GM12878 (cell line): ENCODE measurements around the gene NPVF. TPM values are rescaled to one million over a fixed set of nuclear protein-coding genes. Genes with fewer than 3 reads are reported as not detected.

Source experiments
- EGR1 ChIP-seq, 2 experiments: IDR thresholded peaks; 1 replicate in 1 of 2; 2 replicates in 1 of 2; pipeline ENCODE4 v1.6.1; 2011 to 2012; ENCODE audit warnings: low read depth in 2 of 2, low read length in 2 of 2, borderline replicate concordance in 1 of 2, mild to moderate bottlenecking in 1 of 2, moderate library complexity in 1 of 2
- NFYA ChIP-seq: IDR thresholded peaks from 2 replicates; pipeline ENCODE4 v1.6.1; 2011; ENCODE audit warnings: low read depth, mild to moderate bottlenecking, low read length, improper control_type of control experiment, borderline replicate concordance
- RCOR1 ChIP-seq: conservative IDR thresholded peaks from 2 replicates; pipeline ENCODE4 v1.6.1; 2012; ENCODE audit warnings: low read depth, low read length, improper control_type of control experiment
- RFX5 ChIP-seq: IDR thresholded peaks from 2 replicates; pipeline ENCODE4 v1.6.1; 2011; ENCODE audit warnings: low read depth, low read length, improper control_type of control experiment
- SUPT20H ChIP-seq: IDR thresholded peaks from 2 replicates; pipeline ENCODE4 v1.6.1; 2011; ENCODE audit warnings: low read depth, mild to moderate bottlenecking, low read length, moderate library complexity, borderline replicate concordance; ENCODE audit not compliant: control insufficient read depth
- polyA plus RNA-seq, 11 experiments: library from polyadenylated mRNA; depleted of rRNA in 4 of 11; unstranded in 6 of 11; stranded (reverse) in 5 of 11; fragments of >200 nt; fragmentation: Nextera tagmentation in 4 of 11; fragmentation: Illumina TruSeq in 1 of 11; extraction: Ambion mirVana in 4 of 11; extraction: Trizol in 1 of 11; gene quantifications; 1 replicate in 1 of 11; 2 replicates in 10 of 11; pipeline versions ENCODE4 v1.2.1 to v1.2.3, GENCODE V29; 2011 to 2016; ENCODE audit warnings: inconsistent platforms in 2 of 11, missing spikeins in 2 of 11, low read depth in 1 of 11
- total RNA-seq, 4 experiments: library from RNA; depleted of rRNA in 3 of 4; stranded (reverse); fragments of >200 nt in 3 of 4; fragmentation: Illumina TruSeq in 1 of 4; extraction: Trizol in 1 of 4; gene quantifications; 2 replicates each; pipeline versions ENCODE4 v1.2.1 to v1.2.3, GENCODE V29; 2013 to 2021
- TF ChIP-seq, protein P1 (sequence below): fragments of 450-650 bp; IDR thresholded peaks from 2 replicates; pipeline ENCODE4 v1.6.1; 2017; ENCODE audit warnings: mild to moderate bottlenecking, low read depth, inconsistent platforms; ENCODE audit not compliant: poor library complexity, severe bottlenecking
- TF ChIP-seq, protein P2 (sequence below): fragments of 450-650 bp; IDR thresholded peaks from 2 replicates; pipeline ENCODE4 v1.6.1; 2018; ENCODE audit warnings: borderline replicate concordance, mild to moderate bottlenecking; ENCODE audit not compliant: partially characterized antibody
- TF ChIP-seq, protein P3 (sequence below): fragments of 450-650 bp; IDR thresholded peaks from 2 replicates; pipeline ENCODE4 v1.6.1; 2016; ENCODE audit warnings: mild to moderate bottlenecking, moderate library complexity, borderline replicate concordance
- TF ChIP-seq, protein P4 (sequence below): fragments of 450-650 bp; IDR thresholded peaks from 2 replicates; pipeline ENCODE4 v1.6.1; 2017; ENCODE audit warnings: low read depth, mild to moderate bottlenecking, moderate library complexity

Gene NPVF
- total and polyA plus RNA-seq, 10 of the 15 experiments (the other 5 are each of a cell fraction or from before 2014, with no cell fraction given) = not detected

DNA sequence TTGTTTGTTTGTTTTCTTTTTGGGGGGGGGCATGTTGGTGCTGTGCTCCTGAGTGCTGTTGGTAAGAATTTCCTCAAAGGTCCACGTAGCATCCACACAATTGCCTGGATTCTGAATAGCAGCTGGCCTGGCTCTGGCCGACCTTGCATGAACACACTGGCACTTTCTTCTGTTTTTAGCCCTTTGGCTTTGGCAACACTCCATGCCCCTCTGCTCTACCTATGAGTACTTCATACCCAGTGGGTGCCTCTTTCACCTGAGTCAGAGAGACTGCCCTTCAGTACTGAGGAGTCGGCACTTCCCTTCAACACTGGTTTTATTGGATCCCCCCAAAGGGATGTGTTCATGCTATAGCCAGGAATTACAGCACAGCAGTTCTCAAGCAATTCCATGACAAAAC lies 7.2 kb upstream of the NPVF start (continued):
- TF ChIP-seq, protein P1, sequence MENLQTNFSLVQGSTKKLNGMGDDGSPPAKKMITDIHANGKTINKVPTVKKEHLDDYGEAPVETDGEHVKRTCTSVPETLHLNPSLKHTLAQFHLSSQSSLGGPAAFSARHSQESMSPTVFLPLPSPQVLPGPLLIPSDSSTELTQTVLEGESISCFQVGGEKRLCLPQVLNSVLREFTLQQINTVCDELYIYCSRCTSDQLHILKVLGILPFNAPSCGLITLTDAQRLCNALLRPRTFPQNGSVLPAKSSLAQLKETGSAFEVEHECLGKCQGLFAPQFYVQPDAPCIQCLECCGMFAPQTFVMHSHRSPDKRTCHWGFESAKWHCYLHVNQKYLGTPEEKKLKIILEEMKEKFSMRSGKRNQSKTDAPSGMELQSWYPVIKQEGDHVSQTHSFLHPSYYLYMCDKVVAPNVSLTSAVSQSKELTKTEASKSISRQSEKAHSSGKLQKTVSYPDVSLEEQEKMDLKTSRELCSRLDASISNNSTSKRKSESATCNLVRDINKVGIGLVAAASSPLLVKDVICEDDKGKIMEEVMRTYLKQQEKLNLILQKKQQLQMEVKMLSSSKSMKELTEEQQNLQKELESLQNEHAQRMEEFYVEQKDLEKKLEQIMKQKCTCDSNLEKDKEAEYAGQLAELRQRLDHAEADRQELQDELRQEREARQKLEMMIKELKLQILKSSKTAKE = no peak
- TF ChIP-seq RFX5 = no peak
- TF ChIP-seq EGR1 (IDR thresholded peaks at IDR 0.05; ENCODE audit: borderline replicate concordance in 1 of 2, low read depth in 2 of 2, low read length in 2 of 2) = no peak
- TF ChIP-seq SUPT20H = no peak
- TF ChIP-seq, protein P2, sequence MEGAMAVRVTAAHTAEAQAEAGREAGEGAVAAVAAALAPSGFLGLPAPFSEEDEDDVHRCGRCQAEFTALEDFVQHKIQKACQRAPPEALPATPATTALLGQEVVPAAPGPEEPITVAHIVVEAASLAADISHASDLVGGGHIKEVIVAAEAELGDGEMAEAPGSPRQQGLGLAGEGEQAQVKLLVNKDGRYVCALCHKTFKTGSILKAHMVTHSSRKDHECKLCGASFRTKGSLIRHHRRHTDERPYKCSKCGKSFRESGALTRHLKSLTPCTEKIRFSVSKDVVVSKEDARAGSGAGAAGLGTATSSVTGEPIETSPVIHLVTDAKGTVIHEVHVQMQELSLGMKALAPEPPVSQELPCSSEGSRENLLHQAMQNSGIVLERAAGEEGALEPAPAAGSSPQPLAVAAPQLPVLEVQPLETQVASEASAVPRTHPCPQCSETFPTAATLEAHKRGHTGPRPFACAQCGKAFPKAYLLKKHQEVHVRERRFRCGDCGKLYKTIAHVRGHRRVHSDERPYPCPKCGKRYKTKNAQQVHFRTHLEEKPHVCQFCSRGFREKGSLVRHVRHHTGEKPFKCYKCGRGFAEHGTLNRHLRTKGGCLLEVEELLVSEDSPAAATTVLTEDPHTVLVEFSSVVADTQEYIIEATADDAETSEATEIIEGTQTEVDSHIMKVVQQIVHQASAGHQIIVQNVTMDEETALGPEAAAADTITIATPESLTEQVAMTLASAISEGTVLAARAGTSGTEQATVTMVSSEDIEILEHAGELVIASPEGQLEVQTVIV = no peak
- no peak for TF ChIP-seq NFYA
- no peak for TF ChIP-seq RCOR1
- TF ChIP-seq, protein P3, sequence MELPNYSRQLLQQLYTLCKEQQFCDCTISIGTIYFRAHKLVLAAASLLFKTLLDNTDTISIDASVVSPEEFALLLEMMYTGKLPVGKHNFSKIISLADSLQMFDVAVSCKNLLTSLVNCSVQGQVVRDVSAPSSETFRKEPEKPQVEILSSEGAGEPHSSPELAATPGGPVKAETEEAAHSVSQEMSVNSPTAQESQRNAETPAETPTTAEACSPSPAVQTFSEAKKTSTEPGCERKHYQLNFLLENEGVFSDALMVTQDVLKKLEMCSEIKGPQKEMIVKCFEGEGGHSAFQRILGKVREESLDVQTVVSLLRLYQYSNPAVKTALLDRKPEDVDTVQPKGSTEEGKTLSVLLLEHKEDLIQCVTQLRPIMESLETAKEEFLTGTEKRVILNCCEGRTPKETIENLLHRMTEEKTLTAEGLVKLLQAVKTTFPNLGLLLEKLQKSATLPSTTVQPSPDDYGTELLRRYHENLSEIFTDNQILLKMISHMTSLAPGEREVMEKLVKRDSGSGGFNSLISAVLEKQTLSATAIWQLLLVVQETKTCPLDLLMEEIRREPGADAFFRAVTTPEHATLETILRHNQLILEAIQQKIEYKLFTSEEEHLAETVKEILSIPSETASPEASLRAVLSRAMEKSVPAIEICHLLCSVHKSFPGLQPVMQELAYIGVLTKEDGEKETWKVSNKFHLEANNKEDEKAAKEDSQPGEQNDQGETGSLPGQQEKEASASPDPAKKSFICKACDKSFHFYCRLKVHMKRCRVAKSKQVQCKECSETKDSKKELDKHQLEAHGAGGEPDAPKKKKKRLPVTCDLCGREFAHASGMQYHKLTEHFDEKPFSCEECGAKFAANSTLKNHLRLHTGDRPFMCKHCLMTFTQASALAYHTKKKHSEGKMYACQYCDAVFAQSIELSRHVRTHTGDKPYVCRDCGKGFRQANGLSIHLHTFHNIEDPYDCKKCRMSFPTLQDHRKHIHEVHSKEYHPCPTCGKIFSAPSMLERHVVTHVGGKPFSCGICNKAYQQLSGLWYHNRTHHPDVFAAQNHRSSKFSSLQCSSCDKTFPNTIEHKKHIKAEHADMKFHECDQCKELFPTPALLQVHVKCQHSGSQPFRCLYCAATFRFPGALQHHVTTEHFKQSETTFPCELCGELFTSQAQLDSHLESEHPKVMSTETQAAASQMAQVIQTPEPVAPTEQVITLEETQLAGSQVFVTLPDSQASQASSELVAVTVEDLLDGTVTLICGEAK = no peak
- TF ChIP-seq, protein P4, sequence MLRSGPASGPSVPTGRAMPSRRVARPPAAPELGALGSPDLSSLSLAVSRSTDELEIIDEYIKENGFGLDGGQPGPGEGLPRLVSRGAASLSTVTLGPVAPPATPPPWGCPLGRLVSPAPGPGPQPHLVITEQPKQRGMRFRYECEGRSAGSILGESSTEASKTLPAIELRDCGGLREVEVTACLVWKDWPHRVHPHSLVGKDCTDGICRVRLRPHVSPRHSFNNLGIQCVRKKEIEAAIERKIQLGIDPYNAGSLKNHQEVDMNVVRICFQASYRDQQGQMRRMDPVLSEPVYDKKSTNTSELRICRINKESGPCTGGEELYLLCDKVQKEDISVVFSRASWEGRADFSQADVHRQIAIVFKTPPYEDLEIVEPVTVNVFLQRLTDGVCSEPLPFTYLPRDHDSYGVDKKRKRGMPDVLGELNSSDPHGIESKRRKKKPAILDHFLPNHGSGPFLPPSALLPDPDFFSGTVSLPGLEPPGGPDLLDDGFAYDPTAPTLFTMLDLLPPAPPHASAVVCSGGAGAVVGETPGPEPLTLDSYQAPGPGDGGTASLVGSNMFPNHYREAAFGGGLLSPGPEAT = no peak
